GM19452 (cell line): ENCODE data around the gene OR10P1.

Experiments used
- ATAC-seq: cut with Tn5 transposase; IDR thresholded peaks from one replicate; pipeline ENCODE4 v1.9.1; 2021; ENCODE audit not compliant: unreplicated experiment

Gene OR10P1

GRCh38 chr12:55651299-55651683 is 14.6 kb downstream of the OR10P1 start:
- ATAC-seq = no peak

GRCh38 chr12:55652352-55652751 is 15.7 kb downstream of the OR10P1 start:
- no peak for ATAC-seq

GRCh38 chr12:55653031-55653430 is 16.3 kb downstream of the OR10P1 start:
- ATAC-seq = no peak

- ATAC-seq = no peak
These were observed 18.0 kb downstream of the OR10P1 start for GRCh38 chr12:55654511-55655214.

GRCh38 chr12:55657212-55657611 is 20.5 kb downstream of the OR10P1 start:
- no peak for ATAC-seq

GRCh38 chr12:55658212-55658611 is 21.5 kb downstream of the OR10P1 start:
- ATAC-seq = no peak

GRCh38 chr12:55658635-55659391 is 22.1 kb downstream of the OR10P1 start:
- ATAC-seq = no peak

GRCh38 chr12:55659486-55660385 is 23.0 kb downstream of the OR10P1 start:
- ATAC-seq = no peak

GRCh38 chr12:55663391-55663790 is 26.7 kb downstream of the OR10P1 start:
- no peak for ATAC-seq

- no peak for ATAC-seq
These were observed 28.1 kb downstream of the OR10P1 start for GRCh38 chr12:55664826-55665225.

- no peak for ATAC-seq
These were observed 29.8 kb downstream of the OR10P1 start for GRCh38 chr12:55666508-55666907.

- no peak for ATAC-seq
These were observed 33.6 kb downstream of the OR10P1 start for GRCh38 chr12:55670276-55670675.

- ATAC-seq = no peak
These were observed 35.1 kb downstream of the OR10P1 start for GRCh38 chr12:55671746-55672145.

- peak; percentile 97 for ATAC-seq
These were observed 36.9 kb downstream of the OR10P1 start for GRCh38 chr12:55673638-55674037.

- ATAC-seq = no peak
These were observed 39.0 kb downstream of the OR10P1 start for GRCh38 chr12:55675666-55676065.

- ATAC-seq = no peak
These were observed 40.0 kb downstream of the OR10P1 start for GRCh38 chr12:55676707-55677106.

GRCh38 chr12:55679691-55680090 is 43.0 kb downstream of the OR10P1 start:
- ATAC-seq = no peak

- ATAC-seq = no peak
These were observed 44.7 kb downstream of the OR10P1 start for GRCh38 chr12:55681142-55682077.

- ATAC-seq = no peak
These were observed 45.5 kb downstream of the OR10P1 start for GRCh38 chr12:55682087-55682796.

GRCh38 chr12:55683676-55684075 is 47.0 kb downstream of the OR10P1 start:
- ATAC-seq = no peak
